H1 (cell line): ENCODE results near the gene LMTK2.

Experiments
- TAF7 ChIP-seq: optimal IDR thresholded peaks from 2 replicates; pipeline ENCODE3; 2011; ENCODE audit warnings: low read depth, mild to moderate bottlenecking, inconsistent platforms, low read length, moderate library complexity, borderline replicate concordance
- TF ChIP-seq, protein P1 (sequence below): IDR thresholded peaks from 2 replicates; pipeline ENCODE4 v1.6.1; 2011; ENCODE audit warnings: low read depth, mild to moderate bottlenecking, low read length; ENCODE audit not compliant: insufficient read depth

DNA sequence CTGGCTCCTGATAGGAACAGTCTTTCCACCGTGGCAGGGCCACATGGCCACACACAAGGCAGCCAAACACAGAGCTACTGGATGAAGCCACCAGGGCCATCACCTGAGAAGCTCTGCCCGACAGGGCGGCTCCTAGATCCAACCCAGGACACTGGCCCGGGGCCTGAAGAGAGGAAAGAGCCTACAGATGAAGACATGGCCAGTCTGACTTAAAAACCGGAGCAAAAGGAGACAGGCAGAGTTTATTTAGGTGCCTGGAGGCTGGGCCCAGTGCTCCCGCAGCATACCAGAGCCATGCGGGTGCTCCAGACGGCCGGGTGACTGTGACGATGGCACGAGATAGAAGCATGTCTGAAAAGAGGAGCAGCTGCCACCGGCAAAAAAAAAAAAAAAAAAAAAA lies 141.5 kb downstream of the LMTK2 start:
- TF ChIP-seq, protein P1, sequence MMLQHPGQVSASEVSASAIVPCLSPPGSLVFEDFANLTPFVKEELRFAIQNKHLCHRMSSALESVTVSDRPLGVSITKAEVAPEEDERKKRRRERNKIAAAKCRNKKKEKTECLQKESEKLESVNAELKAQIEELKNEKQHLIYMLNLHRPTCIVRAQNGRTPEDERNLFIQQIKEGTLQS = no peak
- no peak for TF ChIP-seq TAF7
